Measurements from ENCODE around the gene CHST12. TPM values are rescaled to one million over a fixed set of nuclear protein-coding genes. Genes with fewer than 3 reads are reported as not detected.
"Not testable (repeated sequence)": the region's sequence is repeated elsewhere in the genome, so short reads cannot be mapped to it uniquely, and the experiment has no call there.

Gene CHST12
- total and polyA plus RNA-seq, 2 donors (not counting 1 experiment from before 2014, with no cell fraction given) = 25.4 to 27.1 TPM

DNA sequence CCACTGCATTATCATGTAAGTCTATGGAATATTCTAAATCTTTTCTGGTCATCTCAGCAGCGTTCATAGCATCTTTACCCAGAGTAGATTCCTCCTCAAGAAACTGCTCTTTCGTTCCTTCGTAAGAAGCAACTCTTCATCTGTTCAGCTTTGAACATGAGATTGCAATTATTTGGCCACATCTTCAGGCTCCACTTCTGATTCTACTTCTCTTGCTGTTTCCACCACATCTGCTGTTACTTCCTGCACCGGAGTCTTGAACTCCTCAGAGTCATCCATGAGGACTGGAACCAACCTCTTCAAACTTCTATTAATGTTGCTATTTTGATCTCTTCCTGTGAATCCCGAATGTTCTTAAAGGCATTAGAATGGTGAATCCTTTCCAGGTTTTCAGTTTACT lies 12.7 kb downstream of the CHST12 start:
- peaks cover 2 to 23% of the 10 kb centered on the region in 2 donors for H3K4me1 ChIP-seq (ENCODE audit: control insufficient read depth in 2 of 2, insufficient read depth in 2 of 2, low read length in 2 of 2)
- Mint-ChIP-seq H3K9me3 (ENCODE audit: insufficient read depth) (no peaks in the 10 kb centered on the region), H3K4me3 (no peak overlapping the region), H3K27me3 (no peaks in the 10 kb centered on the region), H3K4me1 (peaks cover 29% of the 10 kb centered on the region), H3K27ac (no peak overlapping the region)
- no peaks in the 10 kb centered on the region for H3K9me3 ChIP-seq (ENCODE audit: control extremely low read depth in 1 of 3, control insufficient read depth in 2 of 3, insufficient read depth in 1 of 3, low read length in 2 of 3)
- H3K4me3 ChIP-seq (ENCODE audit: control extremely low read depth in 1 of 5, extremely low read depth in 1 of 5, insufficient read depth in 1 of 5, low read depth in 2 of 5, low read length in 4 of 5) = no peak overlapping the region
- no peaks in the 10 kb centered on the region for H3K27me3 ChIP-seq (replicated peaks in 1 of 4; ENCODE audit: control extremely low read depth in 1 of 4, control insufficient read depth in 3 of 4, insufficient read depth in 4 of 4, low read length in 3 of 4)
- ChIA-PET CTCF (no interaction called here), POLR2A (interaction anchor here (0.8 kb wide), 1 partner anchor 168 kb away, joined by 7 read pairs; no protein-coding TSS in a partner anchor)
- peaks cover 78% of the 10 kb centered on the region for H3K79me2 ChIP-seq (ENCODE audit: control insufficient read depth, insufficient read depth, low read length)
- DNase-seq (no peak), ATAC-seq (ENCODE audit: low read depth) (no peak)
- peaks cover 24% of the 10 kb centered on the region for H4K20me1 ChIP-seq (ENCODE audit: control insufficient read depth, insufficient read depth, low read length, poor library complexity, severe bottlenecking)
- peaks cover 0 to 2% of the 10 kb centered on the region in 2 experiments for H3K36me3 ChIP-seq (replicated peaks in 1 of 2; ENCODE audit: control extremely low read depth in 1 of 2, control insufficient read depth in 1 of 2, extremely low read depth in 1 of 2, insufficient read depth in 2 of 2, low read length in 1 of 2)
- WGBS (ENCODE audit: insufficient coverage) = 29% methylated on average over 3 of the region's 5 CpGs
- H3K9ac ChIP-seq (ENCODE audit: low read length) = no peak overlapping the region
- H2AFZ ChIP-seq (ENCODE audit: insufficient read depth, low read depth, low read length, poor library complexity, severe bottlenecking) = no peak overlapping the region
- TF ChIP-seq CTCF (IDR thresholded peaks at IDR 0.05) (no peak), EZH2 (IDR thresholded peaks at IDR 0.05; ENCODE audit: borderline replicate concordance, insufficient read depth, low read depth, low read length, poor library complexity, severe bottlenecking) (no peak)
- H3K4me2 ChIP-seq (replicated peaks; ENCODE audit: low read depth, low read length, poor library complexity, severe bottlenecking) = no peak overlapping the region
- H3K27ac ChIP-seq (ENCODE audit: low read length in 2 of 2) = no peak overlapping the region
- intact Hi-C loops (cut with micrococcal nuclease) = no loop called here

GRCh38 chr7:2416650-2417049 lies 13.2 kb downstream of the CHST12 start:
- Histone ChIP-seq H3K79me2 (ENCODE audit: control insufficient read depth, insufficient read depth, low read length) (peaks cover 77% of the 10 kb centered on the region), H3K4me3 (ENCODE audit: control extremely low read depth in 1 of 5, extremely low read depth in 1 of 5, insufficient read depth in 1 of 5, low read depth in 2 of 5, low read length in 4 of 5) (no peak overlapping the region), H3K9me3 (ENCODE audit: control extremely low read depth in 1 of 3, control insufficient read depth in 2 of 3, insufficient read depth in 1 of 3, low read length in 2 of 3) (no peaks in the 10 kb centered on the region), H3K27me3 (replicated peaks in 1 of 4; ENCODE audit: control extremely low read depth in 1 of 4, control insufficient read depth in 3 of 4, insufficient read depth in 4 of 4, low read length in 3 of 4) (no peaks in the 10 kb centered on the region), H3K4me2 (replicated peaks; ENCODE audit: low read depth, low read length, poor library complexity, severe bottlenecking) (no peak overlapping the region), H3K27ac (ENCODE audit: low read length in 2 of 2) (no peak overlapping the region), H3K36me3 (replicated peaks in 1 of 2; ENCODE audit: control extremely low read depth in 1 of 2, control insufficient read depth in 1 of 2, extremely low read depth in 1 of 2, insufficient read depth in 2 of 2, low read length in 1 of 2) (peaks cover 0 to 2% of the 10 kb centered on the region in 2 experiments), H2AFZ (ENCODE audit: insufficient read depth, low read depth, low read length, poor library complexity, severe bottlenecking) (no peak overlapping the region), H3K9ac (ENCODE audit: low read length) (no peak overlapping the region), H4K20me1 (ENCODE audit: control insufficient read depth, insufficient read depth, low read length, poor library complexity, severe bottlenecking) (peaks cover 24% of the 10 kb centered on the region), H3K4me1 (ENCODE audit: control insufficient read depth in 2 of 2, insufficient read depth in 2 of 2, low read length in 2 of 2) (peaks cover 3 to 29% of the 10 kb centered on the region in 2 donors)
- WGBS (ENCODE audit: insufficient coverage) = 96% methylated on average over 6 of the region's 6 CpGs
- H3K9me3 Mint-ChIP-seq (ENCODE audit: insufficient read depth) = no peaks in the 10 kb centered on the region
- H3K27me3 Mint-ChIP-seq = no peaks in the 10 kb centered on the region
- ChIA-PET POLR2A (interaction anchor here (0.6 to 0.8 kb wide), 2 partner anchors 88 to 167 kb away, joined by 3 to 7 read pairs; no protein-coding TSS in a partner anchor), CTCF (no interaction called here)
- DNase-seq (no peak), ATAC-seq (ENCODE audit: low read depth) (no peak)
- TF ChIP-seq EZH2 (IDR thresholded peaks at IDR 0.05; ENCODE audit: borderline replicate concordance, insufficient read depth, low read depth, low read length, poor library complexity, severe bottlenecking) (no peak), CTCF (IDR thresholded peaks at IDR 0.05) (no peak)
- no peak overlapping the region for H3K27ac Mint-ChIP-seq
- peaks cover 32% of the 10 kb centered on the region for H3K4me1 Mint-ChIP-seq
- H3K4me3 Mint-ChIP-seq = no peak overlapping the region
- intact Hi-C loops (cut with micrococcal nuclease) = no loop called here

- H3K4me1 Mint-ChIP-seq = peaks cover 33% of the 10 kb centered on the region
- ChIA-PET CTCF (interaction anchor here (0.7 kb wide), 1 partner anchor 75 kb away, joined by 4 read pairs; no protein-coding TSS in a partner anchor), POLR2A (interaction anchor here (0.6 to 0.8 kb wide), 2 partner anchors 87 to 167 kb away, joined by 3 to 7 read pairs; no protein-coding TSS in a partner anchor)
- Histone ChIP-seq H3K79me2 (ENCODE audit: control insufficient read depth, insufficient read depth, low read length) (peaks cover 77% of the 10 kb centered on the region), H4K20me1 (ENCODE audit: control insufficient read depth, insufficient read depth, low read length, poor library complexity, severe bottlenecking) (peaks cover 24% of the 10 kb centered on the region), H3K4me1 (ENCODE audit: control insufficient read depth in 2 of 2, insufficient read depth in 2 of 2, low read length in 2 of 2) (peaks cover 3 to 26% of the 10 kb centered on the region in 2 donors)
- H2AFZ ChIP-seq (ENCODE audit: insufficient read depth, low read depth, low read length, poor library complexity, severe bottlenecking); DNase-seq; H3K4me2 ChIP-seq (replicated peaks; ENCODE audit: low read depth, low read length, poor library complexity, severe bottlenecking); H3K4me3 ChIP-seq (ENCODE audit: control extremely low read depth in 1 of 5, extremely low read depth in 1 of 5, insufficient read depth in 1 of 5, low read depth in 2 of 5, low read length in 4 of 5); H3K27me3 Mint-ChIP-seq; H3K27me3 ChIP-seq (replicated peaks in 1 of 4; ENCODE audit: control extremely low read depth in 1 of 4, control insufficient read depth in 3 of 4, insufficient read depth in 4 of 4, low read length in 3 of 4); H3K4me3 Mint-ChIP-seq; H3K36me3 ChIP-seq (replicated peaks in 1 of 2; ENCODE audit: control extremely low read depth in 1 of 2, control insufficient read depth in 1 of 2, extremely low read depth in 1 of 2, insufficient read depth in 2 of 2, low read length in 1 of 2); intact Hi-C loops (cut with micrococcal nuclease); H3K27ac Mint-ChIP-seq; H3K9me3 Mint-ChIP-seq (ENCODE audit: insufficient read depth); H3K9ac ChIP-seq (ENCODE audit: low read length); ATAC-seq (ENCODE audit: low read depth); H3K27ac ChIP-seq (ENCODE audit: low read length in 2 of 2); H3K9me3 ChIP-seq (ENCODE audit: control extremely low read depth in 1 of 3, control insufficient read depth in 2 of 3, insufficient read depth in 1 of 3, low read length in 2 of 3): not testable (repeated sequence)
- WGBS (ENCODE audit: insufficient coverage) = no CpG with 5 or more reads among the region's 3 CpGs
Measured at GRCh38 chr7:2417178-2417577, 13.8 kb downstream of the CHST12 start.
